NB4 (cell line): ENCODE data around the gene USP12.

ENCODE experiments used
- DNase-seq: peaks from one replicate; pipeline ENCODE4 v3.0.0; 2010; ENCODE audit warnings: low read depth
- H3K4me3 ChIP-seq: one replicate; pipeline ENCODE4 v1.5.1; 2011; ENCODE audit warnings: mild to moderate bottlenecking, low read depth, low read length, moderate library complexity
- MYC ChIP-seq: IDR thresholded peaks from 2 replicates; pipeline ENCODE4 v1.6.1; 2011; ENCODE audit warnings: low read depth, low read length
- POLR2A ChIP-seq: IDR thresholded peaks from 2 replicates; pipeline ENCODE4 v1.6.1; 2011; ENCODE audit warnings: mild to moderate bottlenecking; ENCODE audit not compliant: insufficient read length; ENCODE audit errors: extremely low read depth
- TF ChIP-seq, protein P1 (sequence below): IDR thresholded peaks from 2 replicates; pipeline ENCODE4 v1.6.1; 2011; ENCODE audit warnings: low read depth, low read length
- TF ChIP-seq, protein P2 (sequence below): IDR thresholded peaks from one replicate; pipeline ENCODE4 v1.5.1; 2012; ENCODE audit warnings: low read depth, low read length

Gene USP12

DNA sequence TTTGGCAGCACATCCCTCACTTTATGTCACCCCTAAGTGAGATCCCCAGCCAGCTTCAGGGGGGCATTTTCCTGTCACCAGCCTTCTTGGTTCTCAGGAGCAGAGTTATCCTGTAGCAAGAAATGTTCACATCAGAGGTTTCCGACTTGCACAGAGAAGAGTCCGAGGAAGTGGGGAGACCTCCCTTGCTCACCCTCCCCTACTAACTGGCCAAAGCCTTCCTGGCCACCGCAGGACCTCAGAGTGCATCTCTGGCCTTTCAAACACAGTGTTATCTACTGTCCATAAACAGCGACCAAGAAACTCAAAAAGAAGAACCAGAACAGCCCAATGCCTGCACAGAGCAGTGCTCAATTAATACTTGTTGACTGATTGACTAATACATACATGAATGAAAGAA is 134.4 kb downstream of the USP12 start:
- DNase-seq, result no peak
- H3K4me3 ChIP-seq, result no peak overlapping the region
- TF ChIP-seq, protein P1, sequence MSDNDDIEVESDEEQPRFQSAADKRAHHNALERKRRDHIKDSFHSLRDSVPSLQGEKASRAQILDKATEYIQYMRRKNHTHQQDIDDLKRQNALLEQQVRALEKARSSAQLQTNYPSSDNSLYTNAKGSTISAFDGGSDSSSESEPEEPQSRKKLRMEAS, result no peak
- TF ChIP-seq MYC (no peak), POLR2A (no peak)
- TF ChIP-seq, protein P2, sequence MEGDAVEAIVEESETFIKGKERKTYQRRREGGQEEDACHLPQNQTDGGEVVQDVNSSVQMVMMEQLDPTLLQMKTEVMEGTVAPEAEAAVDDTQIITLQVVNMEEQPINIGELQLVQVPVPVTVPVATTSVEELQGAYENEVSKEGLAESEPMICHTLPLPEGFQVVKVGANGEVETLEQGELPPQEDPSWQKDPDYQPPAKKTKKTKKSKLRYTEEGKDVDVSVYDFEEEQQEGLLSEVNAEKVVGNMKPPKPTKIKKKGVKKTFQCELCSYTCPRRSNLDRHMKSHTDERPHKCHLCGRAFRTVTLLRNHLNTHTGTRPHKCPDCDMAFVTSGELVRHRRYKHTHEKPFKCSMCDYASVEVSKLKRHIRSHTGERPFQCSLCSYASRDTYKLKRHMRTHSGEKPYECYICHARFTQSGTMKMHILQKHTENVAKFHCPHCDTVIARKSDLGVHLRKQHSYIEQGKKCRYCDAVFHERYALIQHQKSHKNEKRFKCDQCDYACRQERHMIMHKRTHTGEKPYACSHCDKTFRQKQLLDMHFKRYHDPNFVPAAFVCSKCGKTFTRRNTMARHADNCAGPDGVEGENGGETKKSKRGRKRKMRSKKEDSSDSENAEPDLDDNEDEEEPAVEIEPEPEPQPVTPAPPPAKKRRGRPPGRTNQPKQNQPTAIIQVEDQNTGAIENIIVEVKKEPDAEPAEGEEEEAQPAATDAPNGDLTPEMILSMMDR, result no peak

DNA sequence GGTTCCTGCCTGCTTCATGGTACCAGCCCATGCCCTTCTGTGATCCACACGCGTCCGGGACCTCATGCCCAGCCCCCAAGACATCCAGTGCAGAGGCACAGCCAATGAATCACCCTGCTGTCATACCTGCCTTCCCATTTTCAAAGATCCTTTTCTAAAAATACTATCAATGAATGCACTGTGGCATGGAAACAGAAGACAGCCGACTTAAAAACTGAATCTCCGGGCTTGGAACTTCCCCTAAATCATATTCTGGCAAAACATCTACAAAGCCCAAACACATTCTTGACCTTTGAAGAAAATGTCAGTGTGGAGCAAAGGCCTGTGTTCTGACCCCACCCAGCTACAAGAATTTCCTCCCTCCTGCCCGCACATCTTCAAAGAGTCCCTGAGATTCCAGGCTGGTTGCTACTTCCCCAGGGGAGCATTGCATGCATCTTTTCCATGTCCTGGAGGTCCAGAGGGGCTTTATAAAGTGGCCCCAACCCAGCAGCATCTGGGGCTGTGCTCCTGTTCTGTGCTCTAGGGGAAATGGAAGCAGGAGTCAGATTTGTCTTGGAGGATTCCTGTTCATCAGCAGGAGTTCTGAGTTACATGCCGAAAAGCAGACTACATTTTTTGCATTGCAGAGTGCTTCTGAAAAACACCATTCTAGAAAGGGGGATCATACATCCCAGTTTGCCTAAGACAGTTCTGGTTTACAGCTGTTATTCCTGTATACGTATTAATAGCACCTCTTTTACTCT is 135.2 kb downstream of the USP12 start:
- no peak overlapping the region for H3K4me3 ChIP-seq
- no peak for DNase-seq
- TF ChIP-seq MYC (no peak), POLR2A (no peak)
- TF ChIP-seq, protein P2, result no peak
- TF ChIP-seq, protein P1, result no peak

DNA sequence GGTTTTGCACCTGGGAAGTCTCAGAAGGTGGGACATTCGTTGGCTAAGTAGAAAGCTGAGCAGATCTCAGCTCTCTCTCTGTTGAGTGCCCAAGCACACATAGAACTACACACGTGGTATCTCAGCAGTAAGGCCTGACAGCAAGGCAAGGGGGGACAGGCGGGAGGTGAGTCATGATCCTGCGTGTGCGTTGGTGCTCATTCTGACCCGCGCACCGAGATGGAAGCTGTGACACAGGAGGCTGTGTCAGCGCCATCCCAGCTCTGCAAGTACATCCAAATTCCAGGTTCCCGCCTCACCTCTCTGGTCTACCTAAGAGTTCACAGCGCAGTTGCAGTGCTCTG is 135.7 kb downstream of the USP12 start:
- H3K4me3 ChIP-seq, result no peak overlapping the region
- TF ChIP-seq POLR2A (no peak), MYC (no peak)
- TF ChIP-seq, protein P1, result no peak
- TF ChIP-seq, protein P2, result no peak
- DNase-seq, result no peak

DNA sequence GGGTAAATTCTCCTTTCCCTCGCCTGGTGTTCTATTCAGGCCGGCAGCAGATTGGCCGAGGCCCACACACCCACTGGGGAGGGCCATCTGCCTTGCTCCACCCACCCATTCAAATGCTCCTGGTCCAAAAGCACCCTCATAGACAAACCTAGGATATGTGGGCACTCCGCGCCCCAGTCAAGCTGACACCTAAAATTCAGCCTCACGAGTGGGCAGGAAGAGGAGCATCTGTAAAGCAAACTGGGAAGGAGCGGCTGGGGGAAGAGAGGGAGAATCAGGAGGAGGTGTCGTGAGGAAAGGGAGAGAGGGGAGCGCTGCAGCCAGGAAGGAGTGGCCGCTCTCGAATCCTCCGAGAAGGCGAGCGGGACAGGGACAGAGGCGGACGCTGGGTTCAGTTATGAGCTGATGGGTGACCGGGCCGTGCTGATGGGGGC is 136.9 kb downstream of the USP12 start:
- TF ChIP-seq MYC, result no peak
- TF ChIP-seq, protein P2, result no peak
- TF ChIP-seq, protein P1, result no peak
- no peak for TF ChIP-seq POLR2A
- H3K4me3 ChIP-seq, result no peak overlapping the region
- no peak for DNase-seq

DNA sequence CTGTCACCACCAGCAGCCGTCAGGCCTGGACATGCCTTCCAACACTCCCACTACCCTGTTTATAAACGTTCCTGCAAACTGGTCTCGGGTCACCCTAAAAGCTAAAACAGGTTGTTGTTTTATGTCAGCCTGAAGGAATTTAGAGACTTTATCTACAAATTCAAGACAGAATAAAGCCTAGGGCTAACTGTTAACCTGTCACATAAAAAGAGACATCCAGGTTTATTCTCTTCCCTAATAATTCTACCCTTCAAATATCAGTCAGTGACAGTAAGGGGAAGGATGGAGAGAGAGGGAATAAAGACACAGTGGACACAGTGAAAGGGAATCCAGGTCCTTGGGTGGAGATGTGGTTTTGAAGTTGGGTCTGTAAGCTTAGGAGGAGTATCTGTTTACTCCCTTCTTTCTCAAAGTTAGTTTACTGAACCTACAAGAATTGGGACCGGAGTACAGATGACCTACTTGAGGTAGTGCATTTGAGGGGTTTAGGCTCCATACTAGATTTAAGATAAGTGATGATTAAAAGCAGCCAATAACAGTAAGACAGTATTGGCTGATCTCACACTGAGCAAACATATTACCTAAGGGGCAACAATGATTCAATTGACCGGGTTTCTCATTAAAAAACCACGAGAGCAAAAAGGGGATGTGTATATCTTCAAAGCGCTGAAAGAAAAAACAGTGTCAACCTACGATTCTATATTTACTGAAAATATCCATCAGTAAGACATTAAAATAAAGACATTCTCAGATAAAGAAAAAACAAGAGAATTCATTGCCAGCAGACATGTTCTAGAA is 142.7 kb downstream of the USP12 start:
- no peak overlapping the region for H3K4me3 ChIP-seq
- TF ChIP-seq, protein P1, result no peak
- TF ChIP-seq, protein P2, result no peak
- TF ChIP-seq MYC (no peak), POLR2A (no peak)
- peak; percentile 58 for DNase-seq
